LHCN-M2 (cell line): Measurements from ENCODE around the gene DRAXIN. TPM values are rescaled to one million over a fixed set of nuclear protein-coding genes. Genes with fewer than 3 reads are reported as not detected.

Experiments used
- DNase-seq: peaks from one replicate; pipeline ENCODE4 v3.0.0-alpha.2; 2012; ENCODE audit warnings: low read depth
- polyA plus RNA-seq: library from polyadenylated mRNA; unstranded; fragments of >200 nt; gene quantifications from one replicate; pipeline ENCODE4 v1.2.1, GENCODE V29; 2012; ENCODE audit warnings: missing spikeins
- total RNA-seq: library from RNA; depleted of rRNA; stranded (reverse); fragments of >200 nt; gene quantifications from 2 replicates; pipeline ENCODE4 v1.2.3, GENCODE V29; 2014; rRNA removed

The DRAXIN gene, protein sequence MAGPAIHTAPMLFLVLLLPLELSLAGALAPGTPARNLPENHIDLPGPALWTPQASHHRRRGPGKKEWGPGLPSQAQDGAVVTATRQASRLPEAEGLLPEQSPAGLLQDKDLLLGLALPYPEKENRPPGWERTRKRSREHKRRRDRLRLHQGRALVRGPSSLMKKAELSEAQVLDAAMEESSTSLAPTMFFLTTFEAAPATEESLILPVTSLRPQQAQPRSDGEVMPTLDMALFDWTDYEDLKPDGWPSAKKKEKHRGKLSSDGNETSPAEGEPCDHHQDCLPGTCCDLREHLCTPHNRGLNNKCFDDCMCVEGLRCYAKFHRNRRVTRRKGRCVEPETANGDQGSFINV
- under 0.01 and 0.13 TPM in 2 replicates for total RNA-seq
- polyA plus RNA-seq: 0.01 TPM

DNA sequence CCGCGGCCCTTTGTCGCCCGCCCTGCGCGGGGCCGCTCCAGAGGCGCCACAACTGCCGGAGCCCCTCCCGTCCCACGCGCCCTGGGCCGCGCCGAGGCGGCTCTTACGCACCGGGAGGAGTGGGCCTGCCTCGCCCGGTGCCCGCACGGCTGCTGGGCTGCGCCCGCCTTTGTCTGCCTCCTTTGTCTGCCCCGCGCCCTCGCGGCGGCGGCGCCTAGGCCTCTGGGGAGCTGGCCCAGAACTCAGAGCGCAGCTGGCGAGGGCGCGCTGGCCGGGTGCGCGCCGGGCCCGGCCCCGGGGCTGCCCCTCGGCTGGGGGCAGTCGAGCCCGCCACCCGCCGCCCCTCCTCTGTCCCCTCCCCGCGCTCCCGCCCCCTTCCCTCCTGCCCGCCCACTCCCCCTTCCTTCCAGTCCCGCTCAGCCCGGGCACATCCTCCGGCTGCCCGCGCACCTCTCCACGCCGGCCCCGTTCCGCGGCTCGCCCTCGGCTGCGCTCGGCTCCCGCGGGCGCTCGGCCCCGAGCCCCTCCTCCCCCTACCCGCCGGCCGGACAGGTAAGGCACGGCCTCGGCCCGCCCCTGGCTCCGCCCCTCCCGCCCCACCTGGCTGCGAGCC is at the start of gene DRAXIN:
TSS of gene DRAXIN (plus strand) at position 409 of the 613 bp plus-strand sequence. CDS start 14,549 bp downstream, outside the sequence.
- no peak for DNase-seq

DNA sequence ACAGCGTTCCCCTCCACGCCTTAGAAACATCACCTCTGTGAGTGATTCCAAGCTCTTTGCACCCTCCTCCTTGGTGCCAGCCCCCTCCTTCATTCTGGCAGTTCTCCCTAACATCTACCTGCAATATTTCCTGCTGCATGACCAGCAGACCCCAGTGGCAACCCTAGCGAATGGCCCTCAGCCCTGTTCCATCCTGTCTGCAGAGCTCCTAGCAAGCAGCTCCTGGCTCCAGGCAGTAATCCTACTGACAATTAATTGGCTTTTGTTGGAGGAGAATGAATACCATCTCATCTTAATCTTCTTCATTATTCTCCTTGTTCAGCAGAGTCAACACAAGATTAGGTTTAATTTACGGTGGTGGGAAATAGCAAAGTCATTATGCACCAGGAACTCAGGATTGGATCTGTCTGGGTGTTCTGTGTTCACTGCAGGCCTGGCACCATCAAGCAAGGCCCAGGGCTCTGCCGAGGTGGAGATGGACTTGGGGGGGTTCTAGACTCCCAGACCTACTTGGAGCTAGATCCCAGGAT is 49.7 kb upstream of the DRAXIN start:
- no peak for DNase-seq

DNA sequence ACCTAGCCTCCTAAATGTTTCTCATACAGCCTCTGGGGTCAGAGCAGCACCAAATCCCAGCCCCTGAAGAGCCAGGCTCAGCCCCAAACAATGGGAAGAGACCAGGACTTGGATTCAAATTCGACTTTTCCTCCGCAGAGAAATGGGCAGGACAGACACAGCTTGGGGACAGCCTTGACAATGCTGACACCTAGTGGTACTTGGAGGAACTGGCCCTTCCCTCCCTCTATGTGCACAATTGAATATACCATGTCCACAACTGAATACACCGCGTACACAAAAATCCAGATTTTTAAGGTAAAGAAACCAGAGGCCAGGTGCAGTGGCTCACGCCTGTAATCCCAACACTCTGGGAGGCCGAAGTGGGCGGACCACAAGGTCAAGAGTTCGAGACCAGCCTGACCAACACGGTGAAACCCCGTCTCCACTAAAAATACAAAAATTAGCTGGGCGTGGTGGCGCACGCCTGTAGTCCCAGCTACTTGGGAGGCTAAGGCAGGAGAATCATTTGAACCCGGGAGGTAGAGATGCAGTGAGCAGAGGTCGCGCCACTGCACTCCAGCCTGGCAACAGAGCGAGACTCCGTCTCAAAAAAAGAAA is 49.0 kb upstream of the DRAXIN start:
- DNase-seq: peak; percentile 35

DNA sequence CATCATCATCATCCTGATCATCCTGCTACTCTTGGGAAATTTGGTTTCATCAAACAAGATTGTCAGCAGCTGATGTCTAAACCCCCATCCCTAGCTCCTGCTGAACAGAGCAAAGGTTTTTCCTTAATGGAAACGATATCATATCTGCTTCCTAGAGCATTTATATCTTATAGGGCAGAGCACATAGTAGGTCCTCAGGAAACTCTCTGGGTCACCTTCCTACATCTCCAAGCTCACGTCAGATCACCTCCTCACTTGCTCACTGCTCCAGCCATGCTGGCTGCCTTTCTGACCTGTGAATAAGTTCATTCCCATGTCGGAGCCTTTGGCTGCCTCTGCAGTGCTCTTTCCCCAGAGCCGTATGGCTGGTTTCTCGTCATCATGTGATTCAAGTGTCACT is 47.7 kb upstream of the DRAXIN start:
- no peak for DNase-seq

DNA sequence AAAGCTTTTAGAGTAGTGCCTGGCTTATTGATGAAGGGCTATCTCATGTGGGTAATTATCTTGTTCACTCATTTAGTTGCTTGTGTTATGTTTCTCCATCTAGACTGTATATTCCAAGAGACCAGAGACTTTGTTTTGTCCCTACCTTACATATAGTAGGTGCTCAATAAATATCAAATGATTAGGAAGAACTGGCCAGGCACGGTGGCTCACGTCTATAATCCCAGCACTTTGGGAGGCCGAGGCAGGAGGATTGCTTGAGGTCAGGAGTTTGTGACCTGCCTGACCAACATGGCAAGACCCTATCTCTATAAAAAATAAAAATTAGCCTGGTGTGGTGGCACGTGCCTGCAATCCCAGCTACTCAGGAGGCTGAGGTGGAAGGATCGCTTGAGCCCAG is 46.2 kb upstream of the DRAXIN start:
- no peak for DNase-seq

DNA sequence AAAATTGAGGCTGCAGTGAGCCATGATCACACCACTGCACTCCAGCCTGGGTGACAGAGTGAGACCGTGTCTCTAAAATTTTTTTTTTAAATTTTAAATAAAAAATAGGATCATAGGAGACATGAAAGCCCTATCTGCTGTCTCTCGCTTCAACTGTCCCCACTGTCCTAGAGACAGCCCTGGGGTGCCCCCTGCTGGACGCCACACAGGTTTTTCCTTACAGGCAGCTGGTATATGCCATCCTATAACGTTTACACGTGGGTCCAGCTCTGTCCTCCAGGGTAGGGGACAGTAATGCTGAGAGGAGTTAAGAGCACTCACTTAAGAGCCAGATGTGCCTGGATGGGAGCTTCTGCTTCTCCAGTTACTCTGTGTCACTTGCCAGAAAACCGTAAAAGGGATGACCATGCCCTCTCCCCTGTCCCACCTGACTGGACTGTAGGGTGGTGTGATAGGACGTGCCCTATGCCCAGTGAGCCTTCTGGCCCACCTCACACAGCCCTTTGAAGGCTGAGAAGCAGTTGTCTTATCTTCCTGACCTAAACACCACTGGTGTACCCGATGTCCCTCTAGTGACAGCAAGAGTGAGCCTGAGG is 45.7 kb upstream of the DRAXIN start:
- peak; percentile 62 for DNase-seq

DNA sequence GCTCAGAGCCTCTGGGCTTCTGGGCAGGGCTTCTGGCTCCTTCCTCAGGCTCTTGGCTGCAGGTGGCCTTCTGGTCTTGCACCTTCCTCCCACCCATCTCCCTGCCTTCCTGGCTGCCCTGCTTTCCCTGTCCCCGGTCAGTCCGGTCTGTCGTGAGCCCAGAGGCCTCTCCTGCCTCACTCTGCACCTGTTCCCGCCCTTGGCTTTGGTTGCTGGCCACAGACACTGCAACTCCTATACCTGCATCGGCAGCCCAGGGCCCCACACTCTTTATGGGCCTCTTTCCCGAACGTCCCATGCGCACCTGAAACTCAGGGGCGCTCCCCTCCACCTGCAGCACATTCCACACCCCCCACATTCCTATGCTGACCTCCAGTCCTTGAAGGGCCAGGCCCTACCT is 45.2 kb upstream of the DRAXIN start:
- no peak for DNase-seq

DNA sequence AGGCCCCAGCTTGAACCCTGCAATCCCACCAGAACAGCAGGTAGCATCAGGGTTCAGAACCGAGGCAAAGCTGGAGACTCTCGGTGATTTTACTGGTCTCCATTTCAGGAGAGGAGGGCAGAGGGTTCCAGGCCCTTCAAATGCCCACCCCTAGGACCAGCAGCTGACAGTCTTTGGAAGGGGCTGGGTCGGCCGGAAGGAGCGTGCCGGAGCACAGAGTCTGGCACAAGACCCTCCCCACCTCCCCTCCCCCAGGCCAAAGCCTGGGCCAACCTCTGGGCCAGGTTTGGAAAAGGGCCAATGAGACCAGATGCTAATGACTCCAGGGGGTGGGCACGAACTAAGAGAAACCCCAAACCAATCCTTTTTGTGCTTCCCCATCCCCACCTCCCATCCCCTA is 44.2 kb upstream of the DRAXIN start:
- no peak for DNase-seq

DNA sequence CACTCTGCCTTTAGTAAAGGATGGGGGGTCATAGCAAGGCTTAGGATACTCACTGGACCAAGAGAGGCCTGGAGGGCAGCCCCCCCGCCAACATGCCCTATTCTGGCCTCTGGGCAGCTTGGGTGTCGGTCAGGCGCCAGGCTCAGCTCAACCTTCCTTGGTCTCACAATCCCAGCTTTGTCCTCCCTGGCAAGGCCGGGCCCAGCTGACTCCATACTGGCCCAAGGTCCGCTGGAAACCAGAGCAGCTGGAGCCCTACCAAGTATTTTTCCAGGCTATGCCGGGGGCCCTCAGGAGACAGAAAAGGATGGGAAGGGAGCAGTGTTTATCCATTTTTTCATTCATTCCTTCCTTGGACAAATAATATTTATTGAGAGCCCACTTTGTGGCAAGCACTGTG is 43.5 kb upstream of the DRAXIN start:
- no peak for DNase-seq

DNA sequence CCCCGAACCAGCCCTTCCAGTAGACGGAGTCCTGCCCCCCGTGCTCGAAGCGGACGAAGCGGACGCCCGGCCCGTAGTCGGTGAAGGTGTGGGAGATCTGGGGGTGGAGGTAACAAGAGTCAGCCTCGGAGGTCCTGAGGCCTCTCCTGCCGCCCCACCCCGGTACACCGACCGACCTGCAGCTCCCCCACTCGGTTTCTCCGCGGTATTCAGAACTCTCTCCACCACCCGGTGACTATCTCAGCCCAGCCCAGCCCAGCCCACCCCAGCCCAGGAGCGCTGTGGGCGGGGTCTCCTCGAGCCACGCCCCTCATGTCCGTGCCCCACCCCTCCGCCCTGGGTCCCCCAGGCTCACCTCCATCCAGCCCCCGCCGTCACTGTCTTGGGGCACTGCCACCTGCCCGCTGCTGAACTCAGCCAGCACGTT is 42.8 kb upstream of the DRAXIN start:
- no peak for DNase-seq

DNA sequence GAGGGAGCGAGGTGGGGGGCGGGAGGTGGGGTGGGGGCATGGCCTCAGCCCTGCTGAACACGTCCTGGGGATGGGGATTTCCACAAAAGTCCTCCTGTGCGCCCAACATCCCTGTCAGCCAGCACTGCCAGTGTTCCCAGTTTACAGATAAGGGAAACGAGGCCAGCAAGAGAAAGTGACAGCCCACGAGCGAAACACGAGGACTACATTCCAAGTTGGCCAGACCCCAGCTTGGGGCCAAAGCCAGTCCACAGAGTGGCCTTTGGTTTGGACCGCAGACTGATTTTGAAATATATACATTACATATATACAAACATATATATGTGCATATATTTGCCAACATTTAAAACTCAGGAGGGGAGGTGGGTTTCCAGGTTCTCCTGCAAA is 42.3 kb upstream of the DRAXIN start:
- no peak for DNase-seq

DNA sequence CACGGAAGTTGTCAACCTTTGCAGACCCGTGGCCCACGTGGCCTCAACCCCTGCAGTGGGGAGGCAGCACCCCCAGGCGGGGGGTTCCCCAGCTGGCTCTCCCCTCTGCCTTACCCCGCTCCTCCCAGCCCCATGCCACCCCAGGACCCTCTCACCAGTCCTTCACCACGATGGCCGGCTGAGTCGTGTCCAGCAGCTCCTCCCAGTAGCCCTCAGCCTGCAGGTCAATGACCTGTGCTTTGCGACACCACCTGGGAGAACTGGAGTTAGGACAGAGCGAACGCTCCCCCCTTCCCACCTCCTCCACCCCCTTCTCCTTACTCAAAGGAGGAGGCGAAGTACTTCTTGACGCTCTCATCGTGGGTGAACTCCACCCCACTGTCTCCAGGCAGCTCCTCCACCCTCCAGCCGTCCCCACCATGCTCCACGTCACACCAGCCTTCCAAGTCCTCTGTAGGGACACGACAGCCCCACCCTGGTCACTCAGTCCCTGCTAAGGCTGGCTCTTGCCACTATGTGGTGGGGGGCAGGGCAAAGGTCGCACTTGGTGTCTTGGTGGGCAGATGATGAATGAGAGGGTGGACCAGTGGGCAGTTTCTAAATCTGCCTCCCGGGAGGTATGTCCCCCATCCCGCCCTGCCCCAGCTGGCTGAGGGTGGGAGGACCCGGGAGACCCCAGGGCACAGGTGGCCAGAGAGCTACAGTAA is 41.7 kb upstream of the DRAXIN start:
- DNase-seq: no peak

DNA sequence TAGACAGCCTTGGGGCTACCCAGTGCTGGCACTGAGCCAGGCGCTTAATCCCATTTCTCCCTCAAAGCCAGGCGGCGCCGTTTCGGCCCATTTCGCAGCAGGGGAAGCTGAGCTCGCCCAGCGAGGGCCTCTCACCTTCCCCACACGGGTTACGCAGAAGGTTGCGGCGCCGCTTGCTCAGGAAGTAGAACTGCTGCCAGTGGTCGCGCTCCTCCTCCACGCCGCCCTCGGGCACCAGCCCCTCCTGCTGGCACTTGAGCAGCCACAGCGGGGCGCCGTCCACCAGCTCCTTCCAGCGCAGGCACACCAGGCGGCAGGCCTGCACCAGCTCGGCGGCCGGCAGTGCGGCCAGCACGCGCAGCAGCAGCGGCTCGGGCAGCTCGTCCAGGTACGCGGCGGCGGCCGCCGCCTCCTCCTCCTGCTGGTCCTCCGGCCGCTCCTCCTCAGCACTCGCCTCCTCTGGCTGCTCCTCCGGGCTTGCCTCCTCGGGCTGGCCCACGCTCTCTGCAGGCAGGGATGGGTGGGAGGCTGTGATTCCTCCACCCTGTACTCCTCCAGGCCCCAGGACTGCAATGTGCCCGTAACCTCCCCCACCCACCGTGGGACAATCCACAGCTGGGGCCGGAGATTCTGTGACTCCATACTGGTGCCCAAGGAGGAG is 41.0 kb upstream of the DRAXIN start:
- peak; percentile 43 for DNase-seq

DNA sequence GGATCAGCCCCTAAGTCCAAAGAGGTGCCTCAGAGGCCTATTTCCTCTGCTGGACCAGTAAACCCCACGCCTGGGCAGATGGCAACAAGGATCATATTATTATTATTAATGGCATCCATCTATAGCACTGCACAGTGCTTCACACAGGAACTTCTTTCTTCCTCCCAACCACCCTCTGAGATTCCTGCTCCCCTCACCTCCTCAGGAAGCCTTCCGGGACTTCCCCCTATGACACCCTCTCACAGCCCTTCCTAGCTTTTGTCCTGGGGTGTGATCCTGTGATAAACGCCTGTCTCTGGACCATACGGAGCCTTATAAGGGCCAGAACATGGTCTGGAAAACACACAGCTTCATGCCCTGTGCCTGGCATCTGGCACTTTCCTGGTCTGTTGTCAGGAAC is 40.5 kb upstream of the DRAXIN start:
- no peak for DNase-seq

DNA sequence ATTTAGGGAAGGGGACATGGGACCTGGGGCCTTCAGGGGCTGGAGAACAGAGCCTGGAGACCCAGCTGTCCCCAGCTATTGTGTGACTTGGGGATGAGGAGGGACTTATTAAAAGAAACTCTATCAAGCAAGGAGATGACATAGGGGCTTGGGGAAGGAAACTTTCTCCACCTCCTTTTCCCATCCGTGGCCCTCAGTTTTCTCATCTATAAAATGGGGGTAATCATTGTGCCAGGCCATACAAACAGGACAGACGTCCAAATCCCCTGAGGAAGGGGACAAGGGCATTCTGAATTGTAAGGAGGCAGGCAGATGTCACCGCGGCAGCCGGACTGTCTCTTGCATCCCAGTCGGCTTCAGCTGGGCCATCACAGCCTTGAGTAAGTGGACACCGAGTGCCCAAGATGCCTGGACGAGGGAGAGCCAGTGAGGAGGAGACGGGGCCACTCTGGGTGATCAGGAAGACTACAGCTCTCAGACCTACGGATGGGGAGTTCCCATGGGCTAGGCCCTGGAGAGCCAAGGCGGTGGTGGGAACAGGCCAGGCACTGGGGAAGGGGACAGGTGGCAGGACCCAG is 39.2 kb upstream of the DRAXIN start:
- DNase-seq: no peak

DNA sequence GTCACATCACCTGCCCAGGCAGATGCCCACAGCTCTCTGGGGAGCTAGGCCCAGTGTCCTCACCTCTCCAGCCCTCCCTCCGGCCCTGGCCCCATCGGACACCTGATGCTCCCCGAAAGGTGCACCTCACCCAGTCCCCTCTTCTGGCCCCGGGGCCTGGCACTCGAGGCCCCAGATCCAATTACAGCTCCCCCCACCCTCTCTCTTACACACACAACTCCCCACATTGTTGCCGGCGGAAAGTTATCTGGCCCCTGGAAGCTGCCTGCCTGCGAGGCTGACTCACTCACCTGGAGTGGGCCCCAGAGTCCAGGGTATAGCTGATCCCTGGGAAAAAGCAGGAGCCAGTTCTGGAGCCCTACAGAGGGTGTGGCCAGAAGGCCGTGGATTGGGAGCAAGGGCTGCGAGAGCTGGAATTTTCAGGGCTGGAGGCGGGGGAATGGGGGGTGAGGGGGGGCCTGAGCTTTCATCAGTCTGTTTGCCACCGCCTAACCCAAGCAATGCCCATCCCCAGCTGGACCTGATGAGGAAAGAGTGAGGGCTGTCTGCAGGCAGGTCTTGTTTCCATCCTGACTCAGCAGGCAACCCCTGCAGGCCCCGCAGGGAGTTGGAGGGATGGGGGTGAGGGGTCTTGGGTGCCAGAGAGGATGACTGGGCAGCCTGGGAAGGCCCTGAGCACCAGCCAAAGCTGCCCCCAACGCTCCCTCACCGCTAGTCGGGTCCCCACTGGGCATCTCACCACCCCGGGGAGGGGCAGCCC is 38.2 kb upstream of the DRAXIN start:
- no peak for DNase-seq

DNA sequence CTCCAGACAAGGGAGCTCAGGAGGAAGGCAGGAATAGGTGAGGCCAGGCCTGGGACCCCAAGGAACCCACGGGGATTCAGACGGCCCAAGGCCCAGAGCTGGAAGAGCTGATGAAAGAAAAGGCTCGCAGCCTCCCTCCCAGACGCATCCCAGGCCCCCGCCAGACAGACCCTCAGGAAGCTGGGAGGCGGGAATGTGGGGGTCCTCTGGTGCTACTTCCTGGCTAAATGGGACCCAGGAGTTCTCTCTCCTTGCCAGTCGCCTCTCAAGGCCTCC is 37.7 kb upstream of the DRAXIN start:
- DNase-seq: no peak

DNA sequence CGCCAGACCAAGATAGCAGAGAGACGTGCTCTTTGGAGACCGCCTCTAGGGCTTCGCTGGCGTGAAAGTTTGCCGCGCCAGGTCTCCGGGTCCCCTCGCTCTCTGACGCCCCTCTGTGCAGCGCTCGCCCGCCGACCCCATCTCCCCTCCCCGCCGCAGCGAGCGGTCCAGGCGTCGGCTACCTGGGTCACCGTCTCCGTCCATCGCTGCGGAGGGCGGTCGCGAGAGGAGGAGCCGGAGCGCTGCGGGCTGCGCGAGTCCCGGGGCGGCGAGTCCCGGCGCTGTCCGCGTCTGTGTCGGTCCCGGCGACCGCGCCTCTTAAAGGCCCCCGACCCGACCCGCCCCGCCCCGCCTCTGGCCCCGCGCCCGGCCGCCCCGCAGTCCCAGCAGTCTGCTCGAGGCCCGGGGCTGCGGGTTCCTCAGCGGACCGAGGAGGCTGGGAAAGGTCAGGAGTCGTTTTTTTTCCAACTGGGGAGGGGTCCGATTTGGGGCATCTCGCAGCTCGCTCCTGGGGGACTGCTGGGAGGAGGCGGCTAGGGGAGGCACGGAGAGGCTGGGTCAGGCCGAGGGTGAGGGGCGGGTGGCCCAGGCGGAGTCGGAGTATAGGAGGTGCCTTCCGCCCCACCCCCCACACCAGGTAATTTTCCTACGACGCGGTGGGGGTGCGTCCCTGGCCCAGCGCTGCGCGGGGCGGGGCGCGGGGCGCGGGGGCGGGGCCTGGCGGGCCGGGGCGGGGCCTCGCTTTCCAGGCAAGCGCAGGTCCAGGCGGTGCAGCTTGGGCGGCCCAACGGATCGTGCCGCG is 37.2 kb upstream of the DRAXIN start, which contains the start of the genes FBXO2 and FBXO44:
TSS of gene FBXO2 (minus strand) at position 293 of the 802 bp plus-strand sequence. CDS start at position 204, 89 bp downstream.
TSS of gene FBXO44 (plus strand) at position 741 of the 802 bp plus-strand sequence. CDS start 959 bp downstream, outside the sequence.
- no peak for DNase-seq
